ENCODE results near the gene UCHL1.
A peak's percentile ranks its signal among the peaks of the same experiment; 100 is the strongest.
"Not testable (repeated sequence)": the region's sequence is repeated elsewhere in the genome, so short reads cannot be mapped to it uniquely, and the experiment has no call there.

Gene UCHL1

GRCh38 chr4:41294445-41295062 lies 37.8 kb downstream of the UCHL1 start:
- no peak for DNase-seq

GRCh38 chr4:41296995-41297394 lies 40.3 kb downstream of the UCHL1 start:
- no peak for DNase-seq

GRCh38 chr4:41297832-41298231 lies 41.1 kb downstream of the UCHL1 start:
- DNase-seq = no peak

- DNase-seq = no peak
Measured at GRCh38 chr4:41299486-41299885, 42.8 kb downstream of the UCHL1 start.

GRCh38 chr4:41301137-41301536 lies 44.4 kb downstream of the UCHL1 start:
- no peak for DNase-seq

GRCh38 chr4:41303372-41304118 lies 46.8 kb downstream of the UCHL1 start:
- no peak for DNase-seq

GRCh38 chr4:41304221-41304620 lies 47.5 kb downstream of the UCHL1 start:
- no peak for DNase-seq

- peak; percentile 49 for DNase-seq
Measured at GRCh38 chr4:41305476-41305875, 48.7 kb downstream of the UCHL1 start.

- no peak for DNase-seq
Measured at GRCh38 chr4:41307638-41308037, 50.9 kb downstream of the UCHL1 start.

GRCh38 chr4:41308398-41308797 lies 51.7 kb downstream of the UCHL1 start:
- DNase-seq = no peak

- DNase-seq = not testable (repeated sequence)
Measured at GRCh38 chr4:41315426-41315825, 58.7 kb downstream of the UCHL1 start.

- no peak for DNase-seq
Measured at GRCh38 chr4:41315862-41316261, 59.1 kb downstream of the UCHL1 start.
